ENCODE results near the gene MAPK10. TPM values are rescaled to one million over a fixed set of nuclear protein-coding genes. Genes with fewer than 3 reads are reported as not detected.
A peak's percentile ranks its signal among the peaks of the same experiment; 100 is the strongest.

Gene MAPK10
- total and polyA plus RNA-seq, 2 of the 8 experiments (the other 6 are each of a cell fraction or from before 2014, with no cell fraction given), result 2.5 to 3.1 TPM

- Histone ChIP-seq H3K9ac (replicated peaks in 1 of 4; ENCODE audit: extremely low read depth in 1 of 4, low read depth in 3 of 4, low read length in 3 of 4) (no peak overlapping the region), H3K4me1 (replicated peaks in 1 of 4; ENCODE audit: control insufficient read depth in 3 of 4, insufficient read depth in 4 of 4, low read length in 3 of 4) (peaks cover 0 to 4% (median 2%) of the 10 kb centered on the region in 4 experiments; a peak in 2 of 7 replicates), H3K23me2 (ENCODE audit: low read depth, low read length) (no peaks in the 10 kb centered on the region), H3K4me2 (ENCODE audit: insufficient read depth in 1 of 2, low read depth in 2 of 2, low read length in 2 of 2) (no peak overlapping the region), H3K36me3 (ENCODE audit: control insufficient read depth in 2 of 4, insufficient read depth in 4 of 4, low read length in 3 of 4) (no peaks in the 10 kb centered on the region), H3K56ac (replicated peaks; ENCODE audit: insufficient read length, low read depth, low read length) (no peak overlapping the region), H3K4me3 (ENCODE audit: extremely low read depth in 1 of 4, insufficient read depth in 2 of 4, low read depth in 3 of 4, low read length in 4 of 4) (no peak overlapping the region), H2BK15ac (ENCODE audit: low read length) (no peak overlapping the region), H3K79me1 (ENCODE audit: low read depth, low read length) (no peaks in the 10 kb centered on the region), H3K4ac (replicated peaks; ENCODE audit: insufficient read length, low read depth, low read length) (no peak overlapping the region), H2BK12ac (ENCODE audit: low read depth, low read length) (no peak overlapping the region), H3K79me2 (ENCODE audit: control insufficient read depth in 1 of 2, insufficient read depth in 2 of 2, low read length in 2 of 2) (no peaks in the 10 kb centered on the region), H2AFZ (ENCODE audit: low read length) (no peak overlapping the region), H3K27ac (ENCODE audit: low read depth, low read length) (no peak overlapping the region), H3K27me3 (replicated peaks in 1 of 4; ENCODE audit: control insufficient read depth in 3 of 4, extremely low read depth in 1 of 4, insufficient read depth in 3 of 4, low read length in 3 of 4) (no peaks in the 10 kb centered on the region), H2AK5ac (ENCODE audit: low read depth, low read length) (no peak overlapping the region), H3K14ac (ENCODE audit: insufficient read length) (no peak overlapping the region), H3K23ac (ENCODE audit: insufficient read length) (no peak overlapping the region), H4K20me1 (replicated peaks in 1 of 2; ENCODE audit: control insufficient read depth in 1 of 2, insufficient read depth in 2 of 2, low read length in 2 of 2) (no peaks in the 10 kb centered on the region), H2BK5ac (ENCODE audit: low read depth, low read length) (no peak overlapping the region), H4K91ac (replicated peaks; ENCODE audit: insufficient read length, low read length) (no peak overlapping the region), H4K5ac (ENCODE audit: insufficient read length, low read depth, low read length) (no peak overlapping the region), H4K8ac (ENCODE audit: extremely low read depth, insufficient read depth, low read length) (no peak overlapping the region), H2BK120ac (replicated peaks; ENCODE audit: low read depth, low read length) (no peak overlapping the region), H3K18ac (ENCODE audit: extremely low read depth, low read length) (no peak overlapping the region), H2BK20ac (ENCODE audit: low read length) (no peak overlapping the region), H3K9me3 (ENCODE audit: insufficient read depth in 2 of 2, low read depth in 1 of 2, low read length in 1 of 2) (no peaks in the 10 kb centered on the region)
- ChIA-PET CTCF (ENCODE audit: partially characterized antibody) (no interaction called here), POLR2A (ENCODE audit: partially characterized antibody) (no interaction called here)
- WGBS, 2 experiments (ENCODE audit: extremely low coverage in 1 of 2, insufficient coverage in 1 of 2, insufficient read length in 1 of 2, insufficient replicate concordance in 2 of 2, low coverage in 1 of 2, low lambda C conversion rate in 2 of 2, missing lambda C conversion rate in 1 of 2), result 84% methylated on average over 1 of the region's 1 CpG; no CpG with 5 or more reads in 1 of the 2 experiments
- DNase-seq (ENCODE audit: low read depth in 1 of 2, low spot score in 2 of 2) (no peak), FAIRE-seq (peak; percentile 19)
- TF ChIP-seq SP4 (IDR thresholded peaks at IDR 0.05; ENCODE audit: low read length) (no peak), HDAC6 (IDR thresholded peaks at IDR 0.05; ENCODE audit: low read depth, low read length) (no peak), CHD2 (IDR thresholded peaks at IDR 0.05; ENCODE audit: low read length) (no peak), CEBPB (IDR thresholded peaks at IDR 0.05; ENCODE audit: low read depth, low read length) (no peak)
Observed at GRCh38 chr4:86011117-86011516, 348.7 kb downstream of the MAPK10 start.
